HPDE6-E6E7 (cell line): ENCODE results near the gene CCDC18.

ENCODE experiments used
- DNase-seq: peaks from one replicate; pipeline ENCODE4 v3.0.0; 2011; ENCODE audit warnings: missing footprints; ENCODE audit errors: extremely low spot score

Gene CCDC18

DNA sequence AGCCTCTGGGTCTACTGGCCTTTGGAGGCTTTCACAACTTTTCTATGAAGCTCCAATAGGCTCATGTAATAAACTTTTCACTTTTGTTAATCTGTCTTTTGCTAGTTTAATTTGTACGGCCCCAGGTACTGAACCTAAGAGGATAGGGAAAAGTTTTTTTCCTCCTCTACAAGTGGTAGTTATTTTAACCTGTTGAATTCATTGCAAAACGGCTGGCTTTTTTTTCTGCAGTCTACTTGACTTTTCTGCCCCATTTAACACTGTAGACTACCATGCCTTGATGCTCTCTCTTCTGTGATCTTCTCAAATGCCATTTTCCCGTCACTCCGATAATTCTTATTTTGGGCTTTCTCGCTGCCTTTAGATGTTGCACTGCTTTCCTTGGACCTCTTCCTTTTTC lies 121.6 kb downstream of the CCDC18 start:
- no peak for DNase-seq

DNA sequence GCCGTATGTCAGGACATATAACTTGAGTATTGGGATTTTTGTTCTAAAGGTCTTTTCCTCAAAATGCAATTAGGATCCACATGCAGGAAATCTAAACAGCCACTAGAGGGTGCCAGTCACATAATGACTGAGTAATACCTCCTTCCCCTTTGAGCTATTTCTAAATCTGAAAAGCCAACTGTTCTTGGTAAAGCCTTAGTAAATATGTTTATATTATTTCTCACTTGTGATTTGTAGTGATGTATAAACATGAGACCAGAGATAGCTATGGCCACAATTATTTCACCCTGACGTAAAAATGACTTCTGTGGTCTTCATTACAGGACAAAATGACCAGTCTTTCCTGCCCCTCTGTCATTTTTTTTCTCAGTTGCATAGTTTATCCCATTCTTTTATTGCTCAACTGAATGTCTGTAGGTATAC lies 124.2 kb downstream of the CCDC18 start:
- DNase-seq, result peak; percentile 48

DNA sequence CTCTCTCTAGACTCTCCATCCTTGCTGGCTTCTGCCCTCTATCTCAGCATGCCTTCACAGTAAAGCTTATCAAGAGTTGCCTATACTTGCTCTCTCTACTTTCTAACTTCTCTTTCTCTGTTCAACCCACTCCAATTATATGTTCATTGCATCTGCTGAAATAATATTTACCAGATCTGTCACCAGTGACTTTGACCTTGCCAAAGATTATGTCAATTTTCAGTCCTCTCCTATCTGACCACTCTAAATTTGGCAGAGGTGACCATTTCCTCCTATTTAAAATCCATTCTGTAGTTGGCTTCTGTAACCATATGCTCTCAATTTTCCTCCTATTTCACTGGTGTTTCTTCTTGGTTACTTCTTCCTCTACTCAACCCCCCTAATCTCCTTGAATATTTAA lies 126.4 kb downstream of the CCDC18 start:
- no peak for DNase-seq

GRCh38 chr1:93313026-93313425 lies 132.5 kb downstream of the CCDC18 start:
- no peak for DNase-seq

DNA sequence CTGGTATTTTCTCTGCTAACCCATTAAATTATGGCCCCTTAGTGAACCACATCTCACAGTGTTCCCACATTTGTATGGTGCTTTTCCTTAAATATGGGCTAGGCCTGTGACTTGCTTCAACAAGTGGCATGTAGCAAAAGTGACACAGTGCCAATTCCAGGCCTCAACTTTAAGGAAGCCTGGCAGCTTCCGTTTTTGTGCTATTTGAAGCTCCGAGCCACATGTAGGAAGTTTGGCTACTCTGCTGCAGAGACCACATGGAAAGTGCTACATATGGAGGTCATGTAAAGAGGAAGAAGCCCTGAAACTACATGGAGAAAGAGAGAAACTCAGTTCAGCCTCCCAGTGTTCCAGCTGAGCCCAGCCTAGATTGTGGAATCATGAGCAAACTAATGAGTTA lies 136.7 kb downstream of the CCDC18 start:
- DNase-seq, result no peak

DNA sequence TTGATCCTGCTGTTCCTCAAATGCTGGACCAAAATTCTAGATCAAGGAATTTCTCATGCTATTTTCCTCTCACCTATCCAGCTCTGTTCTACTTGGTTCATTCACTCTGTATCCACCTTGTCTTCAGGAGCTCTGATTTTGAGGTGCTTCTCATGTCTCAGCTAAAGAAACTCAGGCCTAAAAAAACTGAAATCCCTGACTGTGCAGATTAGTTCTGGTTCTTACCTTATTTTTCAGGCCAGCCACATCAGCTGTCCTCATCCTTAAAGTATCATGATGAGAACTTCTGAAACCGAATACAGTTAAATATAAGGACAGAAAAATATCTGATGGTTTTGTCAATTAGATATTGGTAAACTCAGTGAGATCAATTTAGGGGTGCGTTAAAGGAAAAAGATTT lies 137.4 kb downstream of the CCDC18 start:
- no peak for DNase-seq

DNA sequence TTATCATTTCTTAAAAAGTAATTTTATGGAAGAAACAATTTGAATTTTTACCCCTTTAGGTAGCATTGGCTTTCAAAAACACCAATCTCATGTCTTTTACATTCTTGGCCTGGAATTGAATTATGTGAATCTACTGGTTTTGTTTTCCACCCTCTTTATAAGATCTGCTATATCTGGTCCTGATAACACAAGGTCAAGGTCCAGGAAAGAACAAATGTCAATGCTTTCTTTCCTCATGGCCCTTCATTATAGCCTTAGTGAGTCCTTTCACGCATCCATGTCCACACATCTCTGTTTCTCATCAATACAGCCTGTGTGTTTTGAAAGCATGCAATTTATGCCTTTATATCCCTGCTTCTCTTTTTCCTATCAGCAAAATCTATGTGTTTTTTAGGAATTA lies 141.2 kb downstream of the CCDC18 start:
- DNase-seq, result no peak

GRCh38 chr1:93322349-93322748 lies 141.8 kb downstream of the CCDC18 start:
- no peak for DNase-seq

DNA sequence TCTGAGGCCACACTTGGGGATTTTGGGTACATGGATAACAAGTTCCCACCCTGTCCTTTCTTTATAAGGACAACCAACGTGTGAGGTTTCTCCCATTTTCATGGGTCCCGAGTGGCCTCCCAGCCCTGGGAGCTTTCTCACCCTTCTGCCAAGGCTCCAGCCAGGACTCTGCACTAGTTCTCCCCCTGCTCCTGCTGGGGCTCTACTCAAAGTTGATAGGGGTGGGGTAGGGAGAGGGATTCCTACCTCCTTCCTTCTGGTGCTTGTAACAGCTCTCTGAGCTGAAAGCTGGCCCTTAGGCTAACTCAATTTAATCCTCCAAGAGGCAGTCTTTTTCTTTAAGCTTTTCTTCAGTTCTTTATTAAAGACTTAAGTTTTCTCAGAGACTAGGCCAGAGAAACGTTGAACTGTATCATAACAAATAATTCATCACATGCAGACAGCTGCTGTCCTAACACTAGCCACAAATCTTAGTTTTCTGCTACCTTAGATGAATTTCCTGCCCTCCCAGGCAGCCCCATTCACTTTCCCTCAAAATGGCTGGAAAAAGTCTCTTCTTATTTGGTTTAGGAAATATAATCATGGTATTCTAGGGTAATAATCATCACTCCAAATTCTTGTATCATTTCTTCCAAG lies 142.8 kb downstream of the CCDC18 start:
- DNase-seq, result no peak

DNA sequence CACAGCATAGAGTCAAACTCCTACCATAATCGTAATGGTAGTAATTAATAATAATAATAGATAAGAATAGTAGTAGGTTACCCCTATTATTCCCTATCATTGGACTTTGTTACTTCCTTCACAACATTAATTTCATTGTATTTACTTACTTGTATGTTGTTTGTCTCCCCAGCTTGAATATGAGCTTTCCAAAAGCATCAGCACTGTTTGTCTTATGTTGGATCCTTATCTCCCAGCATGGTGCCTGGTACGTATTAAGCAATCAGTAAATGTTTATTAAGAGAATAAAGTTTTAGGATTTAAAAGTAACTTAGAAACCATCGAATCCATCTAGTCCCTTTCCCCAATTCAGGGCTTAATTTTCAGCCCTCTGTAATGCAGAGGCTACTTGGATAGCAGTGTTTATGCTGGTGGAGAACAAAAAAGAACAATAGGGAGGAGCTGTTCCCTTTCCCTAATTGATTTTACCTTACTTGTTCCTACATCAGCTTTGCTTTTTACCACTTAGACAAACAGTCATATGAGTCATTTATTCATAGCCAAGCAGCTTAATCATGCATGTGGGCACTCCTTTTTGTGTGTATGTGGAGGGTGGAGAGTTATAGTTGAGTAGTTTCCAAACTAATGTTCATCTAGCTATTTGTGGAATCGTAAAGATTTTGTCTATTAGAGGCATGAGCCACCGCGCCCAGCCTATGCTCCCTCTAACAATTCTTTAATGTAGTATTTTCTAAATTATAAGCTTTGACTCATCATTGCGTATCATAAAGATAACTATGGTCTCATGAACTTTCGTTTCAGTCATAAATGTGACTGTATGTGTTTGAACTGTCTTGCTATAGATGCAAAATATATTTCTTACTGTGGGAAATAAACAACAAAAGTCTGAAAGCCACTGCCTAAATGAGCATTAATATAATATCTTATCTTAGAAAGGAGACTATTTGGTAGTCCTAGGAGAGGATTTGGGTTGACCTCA lies 144.3 kb downstream of the CCDC18 start:
- peak; percentile 63 for DNase-seq
